ENCODE results near the gene LRR1. TPM values are rescaled to one million over a fixed set of nuclear protein-coding genes. Genes with fewer than 3 reads are reported as not detected.

LRR1 gene
- total and polyA plus RNA-seq, 11 donors, result 2.1 to 39.6 (median 7.1) TPM

- Histone ChIP-seq H3K27me3 (no peaks in the 10 kb centered on the region), H3K4me1 (peaks cover 0 to 56% (median 31%) of the 10 kb centered on the region in 12 donors), H3K4me3 (peak overlapping the region; percentile 60 to 96 (median 76)), H3K36me3 (peaks cover 0 to 39% (median 30%) of the 10 kb centered on the region in 9 donors), H3K27ac (peak overlapping the region in 11 of 12 donors; percentile 86 to 98 (median 92)), H3K9me3 (no peaks in the 10 kb centered on the region)
- 1 to 3% (median 1%) methylated on average over 11 of the region's 11 CpGs for WGBS, 4 donors
- ATAC-seq (no peak), DNase-seq (no peak)
- TF ChIP-seq CTCF (IDR thresholded peaks at IDR 0.05), result no peak
- no peak for TF ChIP-seq POLR2A (IDR thresholded peaks at IDR 0.05)
- intact Hi-C loops (cut with DNase I), result loop anchor here in 3 of 10 donors (2.0 to 5.0 kb wide), 2 partner anchors 21 to 32 kb away; partner anchors contain the start of genes RPS29 (in 3 of the 3) and LRR1 (in 1 of the 3)
These were observed 21.0 kb downstream of the LRR1 start for GRCh38 chr14:49619730-49620129.

GRCh38 chr14:49620182-49621113 is 21.7 kb downstream of the LRR1 start, which contains the start of the genes MGAT2 and RPL36AL:
Gene MGAT2, plus strand, starts transcription at chr14:49620799. Its CDS starts 470 bp downstream, at chr14:49621269.
Gene RPL36AL, minus strand, starts transcription at chr14:49620626. Its CDS starts 1,522 bp downstream, at chr14:49619104.
- H3K4me1 ChIP-seq, result peaks cover 0 to 57% (median 31%) of the 10 kb centered on the region in 12 donors
- peak within 1 kb of the TSS; percentile 86 to 98 (median 92) for H3K27ac ChIP-seq
- H3K36me3 ChIP-seq, result peaks cover 0 to 40% (median 33%) of the 10 kb centered on the region in 9 donors
- TF ChIP-seq CTCF (IDR thresholded peaks at IDR 0.05) (peak in 8 of 12 donors; percentile 17 to 59 (median 32)), POLR2A (IDR thresholded peaks at IDR 0.05) (peak; percentile 64 to 92)
- 0 to 1% (median 0%) methylated on average over 67 to 85 of the region's 85 CpGs for WGBS, 4 donors
- DNase-seq (peak; percentile 98 to 99 (median 99)), ATAC-seq (peak; percentile 99 to 100 (median 100))
- H3K4me3 ChIP-seq, result peak within 1 kb of the TSS; percentile 60 to 96 (median 76)
- no peaks in the 10 kb centered on the region for H3K9me3 ChIP-seq
- intact Hi-C loops (cut with DNase I), result loop anchor here in 3 of 10 donors (2.0 to 5.0 kb wide), 2 partner anchors 22 to 33 kb away; partner anchors contain the start of genes RPS29 (in 3 of the 3) and LRR1 (in 1 of the 3)
- H3K27me3 ChIP-seq, result no peaks in the 10 kb centered on the region

- Histone ChIP-seq H3K9me3 (no peaks in the 10 kb centered on the region), H3K36me3 (peaks cover 0 to 47% (median 39%) of the 10 kb centered on the region in 9 donors), H3K27ac (peak overlapping the region; percentile 86 to 98 (median 92)), H3K4me1 (peaks cover 0 to 57% (median 31%) of the 10 kb centered on the region in 12 donors), H3K27me3 (no peaks in the 10 kb centered on the region), H3K4me3 (peak overlapping the region; percentile 60 to 96 (median 76))
- DNase-seq (peak; percentile 70 to 89 (median 79)), ATAC-seq (peak; percentile 13 to 77 (median 66))
- WGBS, 4 donors, result 3 to 7% (median 3%) methylated on average over 33 to 65 of the region's 65 CpGs
- no peak for TF ChIP-seq POLR2A (IDR thresholded peaks at IDR 0.05)
- no peak for TF ChIP-seq CTCF (IDR thresholded peaks at IDR 0.05)
- intact Hi-C loops (cut with DNase I), result loop anchor here in 3 of 10 donors (2.0 to 5.0 kb wide), 2 partner anchors 22 to 34 kb away; partner anchors contain the start of genes RPS29 (in 3 of the 3) and LRR1 (in 1 of the 3)
These were observed 22.6 kb downstream of the LRR1 start for GRCh38 chr14:49621114-49621881.

Measured in heart left ventricle (tissue), 16 donors.